GM19240 (cell line): ENCODE data around the gene SLC22A4.

Experiments
- DNase-seq: peaks from one replicate; pipeline ENCODE4 v3.0.0; 2011; ENCODE audit warnings: low spot score; ENCODE audit not compliant: insufficient read length

SLC22A4 gene

DNA sequence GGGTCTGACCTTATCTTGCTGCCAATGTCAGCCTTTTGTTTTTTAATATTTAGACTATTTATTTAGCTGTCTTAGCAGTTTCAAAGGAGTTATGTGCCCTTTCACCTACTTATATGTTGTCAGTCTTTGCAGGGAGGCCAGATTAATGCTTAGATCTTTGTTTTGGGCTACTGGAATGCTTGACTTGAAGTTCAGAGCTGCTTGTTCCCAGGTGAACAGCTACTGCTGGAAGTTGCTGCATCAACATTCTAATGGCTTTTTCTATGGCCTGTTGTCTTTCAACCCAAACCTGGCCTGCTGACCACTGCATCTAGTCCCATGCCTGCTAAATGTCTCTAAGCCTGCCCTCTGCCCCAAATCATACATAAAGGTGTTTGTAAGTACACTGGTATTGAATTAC is 78.3 kb downstream of the SLC22A4 start:
- no peak for DNase-seq

DNA sequence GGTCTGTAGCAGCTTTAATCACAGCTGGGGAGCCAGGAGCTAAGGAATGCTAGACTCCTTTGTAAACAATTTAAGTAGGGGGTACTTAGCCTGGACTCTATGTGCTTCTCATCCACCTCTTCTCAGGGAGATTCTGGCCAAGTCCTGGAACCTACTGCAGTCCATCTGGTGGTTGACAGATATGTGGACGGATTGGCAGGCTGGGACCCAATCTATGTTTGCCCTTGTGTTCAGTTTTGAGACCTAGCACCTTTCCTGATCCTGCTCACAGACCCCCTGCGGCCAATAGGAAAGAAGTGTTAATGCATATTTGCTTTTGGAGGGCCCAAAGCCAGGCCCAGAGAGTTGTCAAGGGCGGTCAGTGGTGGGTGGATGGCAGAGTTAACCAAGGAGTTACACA is 81.8 kb downstream of the SLC22A4 start:
- DNase-seq: no peak

DNA sequence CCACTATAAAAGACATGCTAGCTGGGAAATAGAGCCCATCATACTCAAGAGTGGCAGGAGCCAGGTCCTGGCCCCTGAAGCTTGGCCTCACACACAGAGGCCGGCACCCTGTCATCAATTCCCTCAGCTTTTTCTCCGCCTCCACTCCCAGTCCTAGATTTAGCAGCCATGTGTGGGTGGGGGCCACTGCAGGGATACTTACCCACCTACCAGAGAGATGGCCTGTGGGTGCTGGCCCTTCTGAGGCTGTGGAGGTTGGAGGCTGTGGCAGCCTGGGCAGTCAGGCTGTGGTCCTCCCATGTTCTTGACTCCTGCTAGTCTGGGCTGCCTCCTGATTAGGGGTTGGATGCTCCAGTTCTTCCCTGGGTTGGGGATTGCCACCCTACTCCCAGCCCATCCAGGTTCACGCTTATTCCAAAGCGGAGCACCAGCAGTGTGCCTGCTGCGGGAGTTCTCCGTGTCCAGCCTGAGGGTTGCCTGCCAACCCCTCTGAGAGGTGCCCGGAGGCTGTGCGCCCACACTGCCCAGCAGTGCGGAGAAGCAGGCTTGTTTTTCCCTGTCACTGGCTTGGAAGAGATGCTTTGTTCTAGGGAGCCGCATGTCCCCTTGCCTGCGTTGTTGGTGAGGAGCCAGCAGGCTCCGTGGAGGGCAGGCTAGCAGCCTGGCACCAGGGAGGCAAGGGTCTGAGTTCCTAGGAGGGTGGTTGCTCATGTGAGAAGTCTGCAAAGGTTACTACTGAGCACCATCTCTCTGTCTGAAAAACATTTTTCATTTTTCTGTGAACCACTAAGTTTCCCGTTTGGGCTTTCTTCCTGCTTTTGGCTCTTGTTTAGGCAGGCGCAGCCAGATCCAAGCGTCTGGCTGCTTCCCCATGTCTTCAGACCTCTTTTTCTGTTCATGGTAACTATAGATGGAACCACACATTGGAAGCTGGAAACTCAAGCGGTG is 82.8 kb downstream of the SLC22A4 start:
- no peak for DNase-seq

DNA sequence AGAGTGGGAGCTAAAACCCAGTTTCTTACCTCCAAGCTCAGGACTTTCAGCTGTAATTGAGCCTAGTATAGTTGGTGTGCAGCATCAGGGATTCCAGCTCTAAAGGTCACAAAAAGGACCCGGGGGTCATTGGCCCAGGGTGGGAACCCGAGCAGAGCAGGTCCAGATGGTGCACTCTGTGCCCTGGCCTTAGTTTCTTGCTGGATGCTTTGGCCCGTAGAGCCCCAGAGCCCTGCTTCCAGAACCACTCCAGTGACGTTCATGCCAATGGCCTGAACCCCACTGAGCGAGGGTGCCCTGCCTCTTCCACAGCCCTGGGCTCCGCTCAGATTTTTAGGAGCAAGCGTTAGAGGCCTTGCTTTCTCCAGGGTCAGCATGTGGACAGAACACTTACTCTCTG is 83.5 kb downstream of the SLC22A4 start:
- DNase-seq: no peak

DNA sequence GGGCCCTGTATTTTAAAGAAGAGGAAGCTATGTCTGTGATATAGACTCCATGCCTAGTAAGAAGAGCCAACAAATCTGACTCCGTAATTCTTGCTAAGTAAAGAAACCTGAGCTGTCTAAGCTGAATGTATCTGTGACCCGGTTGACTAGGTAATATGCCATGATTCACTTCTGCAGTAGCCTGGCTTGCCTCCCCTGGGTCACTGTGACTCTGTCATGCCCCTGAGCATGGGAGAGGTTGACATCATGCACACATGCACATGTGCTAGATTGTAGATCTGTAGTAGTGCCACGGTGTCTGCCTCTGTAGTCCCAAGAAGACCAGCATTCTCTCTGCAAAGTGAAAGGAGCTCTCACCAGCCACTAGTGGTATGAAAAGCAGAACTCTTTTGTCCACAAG is 84.4 kb downstream of the SLC22A4 start:
- no peak for DNase-seq

DNA sequence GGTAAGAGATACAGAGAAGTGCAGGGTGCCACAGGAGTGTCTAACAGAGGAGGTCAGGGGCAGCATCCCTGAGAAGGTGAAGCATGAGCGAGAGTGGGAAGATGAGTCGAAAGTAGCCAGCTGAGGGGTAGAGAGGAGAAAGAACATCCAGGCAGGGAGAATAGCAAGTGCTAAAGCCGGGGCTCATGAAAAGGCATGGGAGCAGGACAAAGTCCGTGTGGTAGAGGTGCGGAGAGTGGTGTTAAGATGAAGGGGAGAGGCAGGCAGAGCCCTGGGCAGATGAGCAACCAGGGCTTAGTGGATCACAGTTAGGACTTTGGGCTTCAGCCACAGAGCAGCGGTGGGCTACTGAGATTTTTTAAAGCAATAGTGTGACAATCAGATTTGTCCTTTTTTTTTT is 85.9 kb downstream of the SLC22A4 start:
- DNase-seq: no peak

DNA sequence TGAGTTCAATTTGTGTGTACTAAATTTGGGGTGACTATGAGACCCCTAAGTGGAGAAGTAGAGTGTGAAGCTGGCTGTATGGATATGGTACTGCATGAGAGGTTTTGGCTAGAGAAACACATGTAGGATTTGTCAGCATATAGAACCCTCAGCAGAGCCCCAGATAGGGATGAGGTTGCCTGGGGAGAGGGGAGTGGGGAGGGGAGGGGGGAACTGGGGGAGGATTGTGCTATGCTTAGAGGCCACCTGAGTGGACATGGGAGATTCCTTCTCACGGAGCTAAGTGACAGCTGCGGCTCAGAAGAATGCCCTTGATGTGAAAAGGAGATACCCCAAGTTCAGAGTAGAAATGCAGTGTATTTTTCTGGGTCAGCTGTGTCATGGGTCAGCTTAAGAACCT is 86.5 kb downstream of the SLC22A4 start:
- no peak for DNase-seq

DNA sequence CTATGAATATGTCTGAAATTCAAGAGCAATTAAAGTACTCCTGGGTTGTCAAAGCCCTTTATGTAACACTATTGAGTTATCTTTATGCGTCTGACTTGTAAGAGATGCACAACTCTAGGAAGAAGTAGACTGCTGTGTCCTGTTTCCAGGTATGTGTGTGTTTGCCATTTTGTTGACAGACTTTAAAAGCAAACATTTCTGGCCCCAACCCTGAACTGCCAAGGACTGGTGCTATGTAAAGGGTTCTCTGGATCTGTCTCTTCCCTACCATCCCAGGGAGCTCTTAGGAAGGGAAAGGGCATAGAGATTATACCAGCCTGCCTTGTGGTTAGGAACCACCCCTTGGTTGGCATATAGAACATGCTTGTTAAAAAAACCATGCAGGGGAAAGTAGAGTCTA is 87.4 kb downstream of the SLC22A4 start:
- no peak for DNase-seq

DNA sequence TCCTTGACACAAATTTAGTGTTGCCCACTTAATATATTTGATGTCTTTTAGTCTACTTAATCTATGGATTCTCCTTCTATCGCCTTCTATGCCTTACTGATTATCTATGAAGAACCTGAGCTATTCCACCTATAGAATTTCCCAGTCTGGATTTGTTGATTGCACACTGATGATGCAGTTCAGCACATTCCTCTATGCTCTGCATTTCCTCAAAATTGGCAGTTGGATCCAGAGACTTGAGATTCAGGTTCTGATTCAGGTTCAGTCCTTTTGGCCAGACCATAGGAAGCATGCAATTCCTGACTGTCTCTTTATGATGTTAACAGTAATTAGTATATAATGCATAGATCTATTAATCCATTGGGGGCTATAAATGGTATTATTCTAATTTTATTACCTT is 89.1 kb downstream of the SLC22A4 start:
- DNase-seq: no peak

DNA sequence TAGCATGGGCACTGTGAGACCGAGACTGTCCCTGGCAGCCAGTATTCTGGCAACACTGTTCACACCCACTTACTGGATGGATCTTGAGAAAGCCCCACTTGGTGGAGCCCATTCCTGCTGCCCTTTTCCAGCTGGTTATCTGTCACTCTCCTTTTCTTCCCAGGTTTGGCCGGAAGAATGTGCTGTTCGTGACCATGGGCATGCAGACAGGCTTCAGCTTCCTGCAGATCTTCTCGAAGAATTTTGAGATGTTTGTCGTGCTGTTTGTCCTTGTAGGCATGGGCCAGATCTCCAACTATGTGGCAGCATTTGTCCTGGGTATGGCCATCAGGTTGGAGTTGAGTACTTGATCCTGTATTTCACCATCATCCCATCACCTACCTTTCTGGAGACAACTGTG is 89.8 kb downstream of the SLC22A4 start:
- no peak for DNase-seq

DNA sequence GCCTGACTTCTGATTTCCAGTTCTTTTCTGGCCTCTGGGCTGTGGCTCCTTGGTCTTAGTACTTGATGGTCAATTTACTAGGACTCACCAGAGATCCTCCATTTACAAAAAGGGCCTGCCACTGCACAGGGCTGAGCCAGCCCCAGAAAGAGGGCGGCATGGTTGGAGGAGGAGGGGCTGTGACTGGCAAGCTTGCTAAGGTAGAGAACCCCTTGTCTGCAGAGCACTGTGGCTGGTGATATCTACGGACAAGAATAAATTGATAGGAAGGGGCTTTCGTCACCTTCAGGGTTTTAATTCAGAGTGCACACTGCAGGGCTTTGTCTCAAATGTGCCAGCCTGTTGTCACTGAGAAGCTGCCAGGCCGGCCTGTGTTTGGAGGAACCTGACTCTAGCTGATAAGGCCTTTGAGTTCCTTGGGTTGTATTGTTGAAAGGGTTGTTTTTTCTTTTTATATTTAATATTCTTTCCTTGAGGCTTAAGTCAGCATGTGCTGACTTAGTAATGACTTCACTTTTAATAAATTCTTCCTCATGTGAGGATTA is 90.4 kb downstream of the SLC22A4 start:
- DNase-seq: no peak

DNA sequence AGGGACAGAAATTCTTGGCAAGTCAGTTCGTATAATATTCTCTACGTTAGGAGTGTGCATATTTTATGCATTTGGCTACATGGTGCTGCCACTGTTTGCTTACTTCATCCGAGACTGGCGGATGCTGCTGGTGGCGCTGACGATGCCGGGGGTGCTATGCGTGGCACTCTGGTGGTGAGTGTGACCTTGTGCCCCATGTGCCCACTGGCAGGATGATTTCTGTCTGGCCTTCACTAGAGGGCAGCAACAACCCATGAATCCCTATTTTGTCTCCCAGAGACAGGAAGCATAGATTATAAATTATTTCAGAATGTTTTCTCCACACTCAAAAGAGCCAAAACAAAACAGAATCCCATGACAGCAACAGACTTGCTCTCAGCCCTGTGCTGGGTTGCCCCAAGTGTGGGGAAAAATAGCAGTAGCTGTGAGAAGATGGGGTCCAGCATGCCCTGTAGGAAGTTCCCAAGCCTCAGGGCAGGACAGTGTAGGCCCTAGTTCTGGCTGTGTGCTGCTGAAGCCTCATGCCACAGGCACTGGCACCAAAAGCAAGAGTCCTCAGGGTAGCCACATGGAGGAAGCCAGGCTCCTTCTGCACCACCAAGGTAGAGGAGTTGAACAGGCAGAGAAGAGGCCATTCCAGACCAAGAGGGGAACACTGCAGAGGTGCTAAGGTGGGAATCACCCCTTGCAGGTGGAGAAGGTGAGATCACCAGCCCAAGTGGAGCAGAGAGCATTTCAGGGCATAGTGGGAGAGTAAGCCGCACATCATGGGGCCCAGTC is 91.3 kb downstream of the SLC22A4 start:
- DNase-seq: peak; percentile 56

DNA sequence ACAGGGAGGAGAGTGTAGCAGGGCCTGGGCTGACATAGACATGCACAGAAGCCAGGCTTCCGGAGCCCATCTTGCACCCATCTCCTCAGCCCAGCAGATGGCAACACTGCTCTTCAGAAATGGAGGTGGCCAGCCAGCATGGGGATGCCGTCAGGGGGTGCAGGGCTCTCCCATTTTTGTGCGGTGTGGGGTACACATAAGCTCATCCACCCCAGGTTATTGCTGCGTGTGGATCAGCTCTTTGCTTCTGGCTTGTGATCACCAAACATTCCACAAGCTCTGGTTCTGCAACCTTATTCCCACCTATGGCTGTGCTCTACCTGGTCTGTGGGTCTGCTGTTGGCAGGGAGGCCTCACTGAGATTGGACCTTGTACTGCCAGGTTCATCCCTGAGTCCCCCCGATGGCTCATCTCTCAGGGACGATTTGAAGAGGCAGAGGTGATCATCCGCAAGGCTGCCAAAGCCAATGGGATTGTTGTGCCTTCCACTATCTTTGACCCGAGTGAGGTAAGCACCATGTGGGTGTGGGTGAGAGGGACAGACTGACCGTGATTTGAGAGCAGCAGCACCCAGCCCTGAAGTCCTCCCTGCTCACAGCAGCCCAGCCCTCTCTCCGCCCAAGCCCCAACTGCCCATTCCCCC is 92.6 kb downstream of the SLC22A4 start:
- peak; percentile 67 for DNase-seq

DNA sequence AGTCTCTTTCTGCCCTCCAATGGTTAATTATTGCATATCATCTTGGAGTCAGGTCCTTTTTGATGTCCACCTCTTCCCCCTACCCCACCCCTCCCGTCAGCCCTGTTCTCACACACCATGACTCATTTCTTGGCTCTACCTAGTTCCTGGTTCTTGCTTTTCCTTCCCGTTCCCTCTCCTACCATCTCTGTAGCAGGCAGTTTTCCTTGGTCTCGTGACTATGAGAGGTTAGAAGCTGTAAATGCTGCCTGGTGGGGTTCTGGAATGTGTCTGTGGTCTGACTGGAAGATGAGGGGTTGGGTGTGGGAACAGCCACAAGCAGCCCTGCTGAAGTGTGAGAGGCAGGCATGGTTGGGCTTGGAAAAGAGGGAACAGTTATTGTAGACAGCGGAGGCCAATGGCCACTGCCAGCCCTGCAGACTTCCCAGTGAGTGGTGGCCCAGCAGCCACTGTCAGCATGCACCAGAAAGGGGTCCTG is 93.5 kb downstream of the SLC22A4 start:
- DNase-seq: no peak

DNA sequence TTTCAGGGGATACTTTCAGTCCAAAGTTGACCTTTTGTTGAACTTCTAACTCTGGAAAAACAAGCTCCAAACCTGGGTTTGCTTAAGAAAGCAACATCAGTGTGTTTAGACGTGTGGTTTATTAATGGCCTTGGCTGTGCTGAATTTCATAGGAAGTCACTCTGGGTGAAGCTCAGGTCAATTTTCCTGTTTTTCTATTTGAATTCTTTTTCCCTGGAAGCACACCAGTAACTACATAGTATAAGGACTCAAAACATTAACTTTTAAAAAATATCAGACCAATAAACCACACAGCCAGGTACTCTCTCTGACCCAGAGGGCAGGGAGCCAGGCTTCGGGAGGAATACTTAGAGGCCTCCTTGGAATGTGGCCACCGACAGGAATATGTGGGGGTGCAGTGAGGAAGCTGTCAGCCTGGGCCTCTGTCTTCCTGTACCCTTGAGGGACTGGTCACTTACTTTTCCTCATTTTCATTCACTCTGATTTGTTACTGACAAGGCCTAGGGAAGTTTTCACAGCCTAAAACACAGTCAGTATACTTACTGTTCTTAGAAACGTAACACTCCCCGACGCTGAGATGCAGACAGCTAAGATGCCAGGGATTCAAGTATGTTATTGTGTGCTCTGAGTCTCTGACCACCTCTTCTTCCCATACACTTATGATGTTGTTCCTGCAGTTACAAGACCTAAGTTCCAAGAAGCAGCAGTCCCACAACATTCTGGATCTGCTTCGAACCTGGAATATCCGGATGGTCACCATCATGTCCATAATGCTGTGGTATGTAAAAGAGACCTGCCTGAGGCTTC is 94.3 kb downstream of the SLC22A4 start:
- DNase-seq: no peak

DNA sequence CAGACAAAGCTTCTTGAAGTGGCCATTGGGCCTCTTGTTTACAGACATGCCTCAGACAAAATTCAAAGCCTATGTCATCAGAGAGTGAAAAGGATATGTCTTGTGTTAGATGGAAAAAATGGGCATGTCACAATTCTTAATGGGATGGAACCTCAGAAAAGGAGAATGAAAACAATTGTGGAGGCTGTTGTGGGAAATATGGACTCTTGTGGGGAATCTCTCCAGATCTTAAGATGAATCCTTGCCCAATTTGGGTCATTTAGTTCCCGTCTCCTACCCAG is 94.8 kb downstream of the SLC22A4 start:
- DNase-seq: no peak

DNA sequence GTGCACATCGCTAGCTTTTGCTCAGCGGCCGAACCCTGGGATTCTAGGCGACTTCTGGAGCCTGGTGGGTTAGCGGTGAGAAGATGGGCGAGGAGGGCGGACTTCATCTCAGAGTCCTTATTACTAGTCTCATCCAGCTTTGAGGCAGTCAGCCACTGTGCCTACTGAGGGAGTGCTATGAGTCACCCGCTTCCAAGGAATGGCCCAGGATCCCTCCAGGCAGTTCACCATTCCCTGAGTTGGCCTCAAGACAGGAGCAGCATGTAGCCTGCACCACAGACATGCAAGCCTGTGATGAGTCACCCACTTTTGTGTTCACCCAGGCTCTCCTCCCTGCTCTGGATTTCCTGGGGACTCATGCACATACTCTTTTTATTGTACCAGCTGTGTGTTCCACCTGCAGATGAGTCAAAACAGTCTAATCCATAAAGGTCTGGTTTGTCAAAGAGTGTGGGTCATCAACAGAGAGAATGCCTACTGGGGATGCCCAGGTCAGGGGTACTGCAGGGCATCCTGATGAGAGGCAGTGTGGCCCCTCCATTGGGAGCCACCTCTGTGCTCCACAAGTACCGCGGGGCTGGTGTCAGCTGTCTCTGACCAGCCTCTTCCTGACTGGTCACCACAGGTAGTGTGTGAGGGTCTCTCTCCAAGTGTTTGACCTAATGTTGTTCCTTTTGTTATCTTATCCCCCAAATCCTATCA is 95.5 kb downstream of the SLC22A4 start:
- DNase-seq: no peak

DNA sequence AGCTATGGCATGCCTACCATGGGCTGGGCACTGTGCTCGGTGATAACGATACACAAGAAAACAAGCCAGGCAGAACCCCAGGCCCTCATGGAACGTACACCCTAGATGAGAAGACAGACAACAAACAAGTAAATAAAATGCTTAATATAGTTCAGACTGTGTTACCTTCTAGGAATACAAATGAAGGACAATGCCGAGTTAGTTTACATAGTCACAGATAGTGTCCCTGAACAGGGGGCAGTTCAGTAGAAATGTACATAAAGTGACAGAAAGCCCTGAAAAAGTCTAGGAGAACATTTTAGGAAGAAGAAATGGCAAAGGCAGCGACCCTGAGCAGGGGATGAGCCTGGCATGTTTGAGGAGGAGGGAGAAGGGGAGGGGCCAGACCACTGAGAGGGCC is 97.1 kb downstream of the SLC22A4 start:
- no peak for DNase-seq

DNA sequence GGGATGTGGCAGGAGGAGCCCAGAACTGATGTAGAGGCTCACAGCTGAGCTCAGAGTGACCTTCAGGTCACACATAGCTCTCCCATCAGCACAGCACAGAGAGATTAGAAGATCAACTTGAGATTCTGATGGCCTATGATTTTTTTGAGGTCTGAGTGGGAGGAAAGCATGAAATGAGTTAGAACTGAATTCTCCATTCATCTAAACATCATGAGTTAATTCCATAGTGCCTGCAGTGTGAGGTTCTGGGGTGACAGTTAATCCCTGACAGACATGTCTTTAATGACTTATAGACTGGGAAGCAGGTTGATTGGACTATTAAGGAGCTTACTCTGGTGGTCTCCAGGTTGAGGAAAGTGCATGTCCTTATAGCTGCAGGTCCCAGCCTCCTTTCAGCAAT is 97.7 kb downstream of the SLC22A4 start:
- no peak for DNase-seq

DNA sequence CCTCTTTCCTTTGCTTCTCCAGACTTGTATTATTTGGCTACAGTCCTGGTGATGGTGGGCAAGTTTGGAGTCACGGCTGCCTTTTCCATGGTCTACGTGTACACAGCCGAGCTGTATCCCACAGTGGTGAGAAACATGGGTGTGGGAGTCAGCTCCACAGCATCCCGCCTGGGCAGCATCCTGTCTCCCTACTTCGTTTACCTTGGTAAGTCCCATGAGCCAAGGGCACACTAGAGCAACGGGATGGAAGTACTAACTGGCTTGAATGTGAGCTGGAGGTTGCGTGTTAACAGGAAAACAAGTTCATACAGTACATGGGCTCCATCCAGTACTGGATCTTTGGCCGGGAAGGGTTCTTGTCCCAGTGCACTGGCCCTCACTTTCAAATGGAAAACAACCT is 98.2 kb downstream of the SLC22A4 start:
- DNase-seq: no peak
